Activated CD8-positive, alpha-beta T cell treated with anti-CD3 and anti-CD28 coated beads for 36 hours (primary cell): Measurements from ENCODE around the gene XXYLT1. TPM values are rescaled to one million over a fixed set of nuclear protein-coding genes. Genes with fewer than 3 reads are reported as not detected.

Experiments
- ATAC-seq: fragments of 200-7000 bp; cut with Tn5 transposase; one replicate; pipeline ENCODE4 v1.10.0; 2021; ENCODE audit warnings: mild to moderate bottlenecking, moderate library complexity
- CTCF ChIA-PET: fragments of 350-600 bp; sonication (Branson Sonifier 250); formaldehyde crosslinking; loops from one replicate; lab custom pipeline; 2021; ENCODE audit warnings: antibody characterized with exemption; lab: Charles Lee
- POLR2A ChIA-PET: fragments of 350-600 bp; sonication (Branson Sonifier 250); formaldehyde crosslinking; loops from one replicate; lab custom pipeline; 2021; ENCODE audit warnings: antibody characterized with exemption; lab: Charles Lee
- DNase-seq: peaks from one replicate; pipeline ENCODE4 v3.0.0-alpha.2; 2020
- H3K27ac Mint-ChIP-seq: one replicate; pipeline ENCODE4 v1.8.0; 2021; ENCODE audit warnings: mild to moderate bottlenecking, mixed read lengths
- H3K27me3 Mint-ChIP-seq: one replicate; pipeline ENCODE4 v1.8.0; 2021; ENCODE audit warnings: mixed read lengths
- H3K36me3 Mint-ChIP-seq: one replicate; pipeline ENCODE4 v1.8.0; 2021; ENCODE audit warnings: low read depth, mixed read lengths
- H3K4me1 Mint-ChIP-seq: one replicate; pipeline ENCODE4 v1.8.0; 2021; ENCODE audit warnings: low read depth, mixed read lengths
- H3K4me3 Mint-ChIP-seq: one replicate; pipeline ENCODE4 v1.8.0; 2021; ENCODE audit warnings: mild to moderate bottlenecking, moderate library complexity, mixed read lengths
- H3K9me3 Mint-ChIP-seq: one replicate; pipeline ENCODE4 v1.8.0; 2021; ENCODE audit warnings: mixed read lengths
- CTCF ChIP-seq: fragments of 200-600 bp; IDR thresholded peaks from one replicate; pipeline ENCODE4 v1.8.0; 2022; ENCODE audit warnings: antibody characterized with exemption, mild to moderate bottlenecking
- intact Hi-C: fragments of 100-400 bp; cut with micrococcal nuclease; formaldehyde crosslinking; loops from one replicate; pipeline ENCODE4 v1.10.0; 2022
- total RNA-seq, 2 experiments: library from RNA; stranded (reverse); gene quantifications; one replicate each; pipeline ENCODE4 v1.2.3, GENCODE V29; 2021

XXYLT1 gene
- total RNA-seq, 2 experiments from 2014 or later: 8.4 to 9.6 TPM

GRCh38 chr3:195062866-195063540 is 208.0 kb downstream of the XXYLT1 start:
- ChIA-PET POLR2A (no interaction called here), CTCF (interaction anchor here (0.9 to 1.5 kb wide), 3 partner anchors 8 to 380 kb away, joined by 3 to 6 read pairs (median 4); no protein-coding TSS in a partner anchor)
- Mint-ChIP-seq H3K27ac (no peak overlapping the region), H3K36me3 (peaks cover 8% of the 10 kb centered on the region), H3K27me3 (no peaks in the 10 kb centered on the region), H3K4me1 (no peaks in the 10 kb centered on the region), H3K4me3 (no peak overlapping the region), H3K9me3 (no peaks in the 10 kb centered on the region)
- intact Hi-C loops: no loop called here
- TF ChIP-seq CTCF: no peak
- ATAC-seq: no peak
- no peak for DNase-seq

- no peak for TF ChIP-seq CTCF
- Mint-ChIP-seq H3K27ac (no peak overlapping the region), H3K36me3 (peaks cover 4% of the 10 kb centered on the region), H3K4me3 (no peak overlapping the region), H3K4me1 (no peaks in the 10 kb centered on the region), H3K27me3 (no peaks in the 10 kb centered on the region), H3K9me3 (no peaks in the 10 kb centered on the region)
- ATAC-seq: no peak
- intact Hi-C loops: no loop called here
- ChIA-PET CTCF (interaction anchor here (0.9 kb wide), 1 partner anchor 11 kb away, joined by 3 read pairs; no protein-coding TSS in a partner anchor), POLR2A (interaction anchor here (1.5 kb wide), 1 partner anchor 23 kb away, joined by 4 read pairs; no protein-coding TSS in a partner anchor)
- no peak for DNase-seq
These were observed 209.0 kb downstream of the XXYLT1 start for GRCh38 chr3:195061756-195062655.

- ATAC-seq (no peak), DNase-seq (no peak)
- Mint-ChIP-seq H3K36me3 (peaks cover 3% of the 10 kb centered on the region), H3K4me3 (no peak overlapping the region), H3K4me1 (no peaks in the 10 kb centered on the region), H3K27ac (no peak overlapping the region), H3K27me3 (peaks cover 2% of the 10 kb centered on the region), H3K9me3 (no peaks in the 10 kb centered on the region)
- intact Hi-C loops: no loop called here
- POLR2A ChIA-PET: interaction anchor here (1.1 to 1.5 kb wide), 2 partner anchors 11 to 22 kb away, joined by 4 read pairs; no protein-coding TSS in a partner anchor
- TF ChIP-seq CTCF: no peak
- CTCF ChIA-PET: interaction anchor here (0.9 kb wide), 1 partner anchor 10 kb away, joined by 3 read pairs; no protein-coding TSS in a partner anchor
These were observed 210.2 kb downstream of the XXYLT1 start for GRCh38 chr3:195060531-195061291.

- intact Hi-C loops: no loop called here
- Mint-ChIP-seq H3K4me3 (no peak overlapping the region), H3K9me3 (no peaks in the 10 kb centered on the region), H3K4me1 (no peaks in the 10 kb centered on the region), H3K27me3 (peaks cover 5% of the 10 kb centered on the region), H3K27ac (no peak overlapping the region), H3K36me3 (peaks cover 3% of the 10 kb centered on the region)
- POLR2A ChIA-PET: no interaction called here
- ATAC-seq (no peak), DNase-seq (no peak)
- CTCF ChIA-PET: no interaction called here
- no peak for TF ChIP-seq CTCF
These were observed 210.8 kb downstream of the XXYLT1 start for GRCh38 chr3:195060217-195060481.
